Breast epithelium (tissue), 4 donors: Measurements from ENCODE around the gene HKDC1. TPM values are rescaled to one million over a fixed set of nuclear protein-coding genes. Genes with fewer than 3 reads are reported as not detected.
"Not testable (repeated sequence)": the region's sequence is repeated elsewhere in the genome, so short reads cannot be mapped to it uniquely, and the experiment has no call there.

Experiments
- DNase-seq, 2 donors: peaks; one replicate each; pipeline ENCODE4 v3.0.0-alpha.2; 2019; ENCODE audit warnings: low spot score in 2 of 2
- H3K27ac ChIP-seq, 2 donors: fragments of 200-600 bp; sonication (generic) in 1 of 2; one replicate each; pipeline ENCODE4 v1.5.1; 2016 to 2019; ENCODE audit warnings: mild to moderate bottlenecking in 1 of 2
- H3K27me3 ChIP-seq, 2 donors: fragments of 200-600 bp; sonication (generic) in 1 of 2; one replicate each; pipeline versions ENCODE4 v1.5.1 to v1.6.0; 2017 to 2019; ENCODE audit warnings: control low read depth in 1 of 2, mild to moderate bottlenecking in 1 of 2
- H3K36me3 ChIP-seq: fragments of 200-600 bp; one replicate; pipeline ENCODE4 v1.5.1; 2019
- H3K4me1 ChIP-seq, 2 donors: fragments of 200-600 bp; sonication (generic); one replicate each; pipeline ENCODE4 v1.5.1; 2016 to 2019; ENCODE audit warnings: control low read depth in 1 of 2
- H3K4me3 ChIP-seq, 3 donors: fragments of 200-600 bp; sonication (generic); 1 replicate in 2 of 3; 2 replicates in 1 of 3; pipeline ENCODE4 v1.5.1; 2016 to 2019; ENCODE audit warnings: mild to moderate bottlenecking in 3 of 3, moderate library complexity in 2 of 3
- H3K9me3 ChIP-seq, 2 donors: fragments of 200-600 bp; sonication (generic) in 1 of 2; one replicate each; pipeline ENCODE4 v1.5.1; 2016 to 2019; ENCODE audit warnings: control low read depth in 1 of 2
- POLR2A ChIP-seq: fragments of 450-650 bp; IDR thresholded peaks from one replicate; pipeline ENCODE4 v1.6.1; 2016; ENCODE audit warnings: antibody characterized with exemption, mild to moderate bottlenecking, moderate library complexity
- POLR2AphosphoS5 ChIP-seq, 3 donors: sonication (generic); formaldehyde crosslinking; IDR thresholded peaks; one replicate each; pipeline ENCODE4 v1.6.1; 2017; ENCODE audit warnings: antibody characterized with exemption in 3 of 3
- intact Hi-C: fragments of 100-400 bp; cut with DNase I; formaldehyde crosslinking; loops from one replicate; pipeline ENCODE4 v1.15.1; 2023; ENCODE audit warnings: low total_unique reads
- total RNA-seq, 3 donors: library from RNA; depleted of rRNA; stranded (reverse); fragments of >200 nt; gene quantifications; one replicate each; pipeline ENCODE4 v1.1.0, GENCODE V29; 2016
- TF ChIP-seq, protein P1 (sequence below), 3 donors: fragments of 450-650 bp; IDR thresholded peaks; one replicate each; pipeline ENCODE4 v1.5.1; 2016 to 2017; ENCODE audit warnings: antibody characterized with exemption in 3 of 3, mild to moderate bottlenecking in 3 of 3, moderate library complexity in 3 of 3

Gene HKDC1
- total RNA-seq, 3 donors from 2014 or later, result 0.15 to 2.0 TPM; not detected in 1

- intact Hi-C loops, result no loop called here
- DNase-seq, result no peak
Measured at GRCh38 chr10:69248117-69248730, 28.1 kb downstream of the HKDC1 start.

DNA sequence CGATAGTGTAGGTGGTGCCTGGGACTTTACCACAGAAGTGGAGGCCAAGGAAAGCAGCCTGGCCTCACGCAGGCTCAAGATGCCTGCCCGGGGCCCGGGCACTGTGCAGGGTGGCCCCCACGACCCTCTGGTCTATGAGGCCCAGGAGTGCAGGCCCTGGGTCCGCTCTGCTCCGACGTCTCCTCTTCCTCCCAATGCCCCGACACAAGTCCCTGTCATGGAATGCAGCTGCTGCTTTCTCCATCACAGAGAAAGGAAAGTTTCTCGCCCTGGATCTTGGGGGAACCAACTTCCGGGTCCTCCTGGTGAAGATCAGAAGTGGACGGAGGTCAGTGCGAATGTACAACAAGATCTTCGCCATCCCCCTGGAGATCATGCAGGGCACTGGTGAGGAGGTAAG is 29.9 kb downstream of the HKDC1 start:
- DNase-seq, result no peak
- H3K27me3 ChIP-seq, result no peaks in the 10 kb centered on the region
- no peaks in the 10 kb centered on the region for H3K36me3 ChIP-seq
- H3K4me3 ChIP-seq, result no peak overlapping the region
- H3K4me1 ChIP-seq, result no peaks in the 10 kb centered on the region
- TF ChIP-seq POLR2AphosphoS5 (IDR thresholded peaks at IDR 0.05) (no peak), POLR2A (no peak)
- TF ChIP-seq, protein P1, sequence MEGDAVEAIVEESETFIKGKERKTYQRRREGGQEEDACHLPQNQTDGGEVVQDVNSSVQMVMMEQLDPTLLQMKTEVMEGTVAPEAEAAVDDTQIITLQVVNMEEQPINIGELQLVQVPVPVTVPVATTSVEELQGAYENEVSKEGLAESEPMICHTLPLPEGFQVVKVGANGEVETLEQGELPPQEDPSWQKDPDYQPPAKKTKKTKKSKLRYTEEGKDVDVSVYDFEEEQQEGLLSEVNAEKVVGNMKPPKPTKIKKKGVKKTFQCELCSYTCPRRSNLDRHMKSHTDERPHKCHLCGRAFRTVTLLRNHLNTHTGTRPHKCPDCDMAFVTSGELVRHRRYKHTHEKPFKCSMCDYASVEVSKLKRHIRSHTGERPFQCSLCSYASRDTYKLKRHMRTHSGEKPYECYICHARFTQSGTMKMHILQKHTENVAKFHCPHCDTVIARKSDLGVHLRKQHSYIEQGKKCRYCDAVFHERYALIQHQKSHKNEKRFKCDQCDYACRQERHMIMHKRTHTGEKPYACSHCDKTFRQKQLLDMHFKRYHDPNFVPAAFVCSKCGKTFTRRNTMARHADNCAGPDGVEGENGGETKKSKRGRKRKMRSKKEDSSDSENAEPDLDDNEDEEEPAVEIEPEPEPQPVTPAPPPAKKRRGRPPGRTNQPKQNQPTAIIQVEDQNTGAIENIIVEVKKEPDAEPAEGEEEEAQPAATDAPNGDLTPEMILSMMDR (IDR thresholded peaks at IDR 0.05), result no peak
- intact Hi-C loops, result no loop called here
- H3K9me3 ChIP-seq, result no peaks in the 10 kb centered on the region
- no peak overlapping the region for H3K27ac ChIP-seq

More at GRCh38 chr10:69248117-69248730, 28.1 kb downstream of the HKDC1 start:
- no peaks in the 10 kb centered on the region for H3K27me3 ChIP-seq
- no peaks in the 10 kb centered on the region for H3K9me3 ChIP-seq
- no peaks in the 10 kb centered on the region for H3K36me3 ChIP-seq
- H3K27ac ChIP-seq, result no peak overlapping the region
- TF ChIP-seq, protein P1 (IDR thresholded peaks at IDR 0.05), result no peak
- no peak for TF ChIP-seq POLR2AphosphoS5 (IDR thresholded peaks at IDR 0.05)
- no peak for TF ChIP-seq POLR2A
- H3K4me3 ChIP-seq, result no peak overlapping the region
- no peaks in the 10 kb centered on the region for H3K4me1 ChIP-seq

GRCh38 chr10:69251417-69251816 is 31.3 kb downstream of the HKDC1 start:
- H3K27ac ChIP-seq, intact Hi-C loops, DNase-seq, H3K36me3 ChIP-seq, H3K9me3 ChIP-seq, H3K4me1 ChIP-seq, H3K4me3 ChIP-seq, H3K27me3 ChIP-seq: not testable (repeated sequence)

GRCh38 chr10:69253171-69253570 is 33.0 kb downstream of the HKDC1 start:
- DNase-seq, result no peak
- H3K36me3 ChIP-seq, result no peaks in the 10 kb centered on the region
- intact Hi-C loops, result no loop called here
- H3K27me3 ChIP-seq, result no peaks in the 10 kb centered on the region
- no peaks in the 10 kb centered on the region for H3K4me1 ChIP-seq
- H3K9me3 ChIP-seq, result no peaks in the 10 kb centered on the region
- no peak for TF ChIP-seq POLR2AphosphoS5 (IDR thresholded peaks at IDR 0.05)
- TF ChIP-seq, protein P1 (IDR thresholded peaks at IDR 0.05), result no peak
- no peak for TF ChIP-seq POLR2A
- H3K4me3 ChIP-seq, result no peak overlapping the region
- no peak overlapping the region for H3K27ac ChIP-seq

GRCh38 chr10:69254877-69255276 is 34.7 kb downstream of the HKDC1 start:
- Histone ChIP-seq H3K27me3 (no peaks in the 10 kb centered on the region), H3K4me1 (no peaks in the 10 kb centered on the region), H3K4me3 (no peak overlapping the region), H3K27ac (no peak overlapping the region), H3K9me3 (no peaks in the 10 kb centered on the region), H3K36me3 (no peaks in the 10 kb centered on the region)
- DNase-seq, result no peak
- TF ChIP-seq POLR2AphosphoS5 (IDR thresholded peaks at IDR 0.05) (no peak), POLR2A (no peak)
- TF ChIP-seq, protein P1 (IDR thresholded peaks at IDR 0.05), result no peak
- intact Hi-C loops, result no loop called here
